ENCODE data around the gene CD52.
"Not testable (repeated sequence)": the region's sequence is repeated elsewhere in the genome, so short reads cannot be mapped to it uniquely, and the experiment has no call there.

The CD52 gene

DNA sequence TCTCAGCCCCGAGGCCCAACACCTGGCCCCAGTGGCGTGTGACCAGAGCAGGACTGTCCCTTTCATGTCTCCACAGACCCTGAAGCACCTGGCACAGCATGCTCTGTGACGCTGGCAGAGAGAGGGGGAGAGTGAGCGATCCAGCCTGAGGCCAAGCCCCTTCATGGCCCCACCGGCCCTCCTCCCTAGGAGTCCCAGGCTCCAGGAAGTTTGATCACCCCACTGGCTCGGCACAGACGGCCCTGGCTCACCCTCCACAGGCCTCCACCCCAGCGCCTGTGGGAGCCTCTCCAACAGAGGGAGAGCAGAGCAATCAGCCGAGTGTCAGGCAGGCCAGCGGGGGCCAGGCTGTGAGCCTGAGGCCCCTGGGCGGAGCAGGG is 26.9 kb upstream of the CD52 start:
- Histone ChIP-seq H3K36me3 (ENCODE audit: control insufficient read depth, insufficient read depth, low read length) (no peaks in the 10 kb centered on the region), H3K27ac (no peak overlapping the region), H3K9ac (no peak overlapping the region), H3K4me2 (ENCODE audit: low read length) (no peak overlapping the region), H3K4me1 (no peaks in the 10 kb centered on the region), H3K79me2 (no peaks in the 10 kb centered on the region), H3K4me3 (ENCODE audit: low read depth, low read length) (no peak overlapping the region), H2AFZ (no peak overlapping the region), H3K27me3 (ENCODE audit: control insufficient read depth, insufficient read depth, low read length) (no peaks in the 10 kb centered on the region), H3K9me3 (ENCODE audit: control insufficient read depth, low read length) (no peaks in the 10 kb centered on the region)
- TF ChIP-seq CTCF (IDR thresholded peaks at IDR 0.05), result no peak

DNA sequence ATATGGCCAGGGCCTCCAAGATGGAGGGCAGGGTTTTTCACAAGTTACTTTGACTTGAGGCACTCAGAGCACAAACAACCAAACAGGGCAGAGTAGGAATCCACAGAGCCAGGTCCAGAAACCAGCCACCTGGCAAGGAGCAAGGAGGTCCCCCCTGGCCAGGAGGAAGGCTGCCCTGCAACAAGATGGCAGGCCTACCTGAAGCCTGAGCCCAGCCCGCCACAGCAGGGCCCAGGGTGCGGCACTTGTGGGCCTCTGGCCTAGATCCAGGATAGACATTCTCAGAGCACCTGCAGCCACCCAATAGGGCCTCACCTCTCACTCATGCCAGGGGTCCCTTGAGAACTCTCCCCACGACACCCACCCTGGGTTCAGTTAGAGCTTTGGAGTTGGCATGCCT is 26.3 kb upstream of the CD52 start:
- no peak overlapping the region for H3K27ac ChIP-seq
- no peak overlapping the region for H3K4me3 ChIP-seq (ENCODE audit: low read depth, low read length)
- no peaks in the 10 kb centered on the region for H3K4me1 ChIP-seq
- TF ChIP-seq CTCF (IDR thresholded peaks at IDR 0.05), result no peak
- no peak overlapping the region for H3K4me2 ChIP-seq (ENCODE audit: low read length)
- H3K27me3 ChIP-seq (ENCODE audit: control insufficient read depth, insufficient read depth, low read length), result no peaks in the 10 kb centered on the region
- no peak overlapping the region for H3K9ac ChIP-seq
- H3K36me3 ChIP-seq (ENCODE audit: control insufficient read depth, insufficient read depth, low read length), result no peaks in the 10 kb centered on the region
- no peak overlapping the region for H2AFZ ChIP-seq
- no peaks in the 10 kb centered on the region for H3K79me2 ChIP-seq
- H3K9me3 ChIP-seq (ENCODE audit: control insufficient read depth, low read length), result no peaks in the 10 kb centered on the region

DNA sequence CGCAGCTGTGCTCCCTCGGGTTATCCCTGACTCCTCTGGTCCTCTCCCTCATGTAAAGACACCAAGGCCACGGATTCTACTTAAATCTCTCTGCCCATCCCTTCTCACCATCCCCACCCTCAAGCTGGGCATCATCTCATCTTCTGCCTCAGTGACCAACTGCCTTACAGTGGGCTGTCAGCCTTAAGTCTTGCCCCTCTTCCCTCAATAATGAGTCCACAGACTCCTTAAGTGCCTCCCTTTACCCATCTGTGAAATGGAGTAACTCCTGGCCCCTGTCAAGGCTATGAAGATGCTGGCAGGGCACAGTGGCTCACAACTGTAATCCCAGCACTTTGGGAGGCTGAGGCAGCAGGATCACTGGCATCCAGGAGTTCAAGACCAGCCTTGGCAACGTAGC is 25.8 kb upstream of the CD52 start:
- Histone ChIP-seq H3K4me2 (ENCODE audit: low read length) (no peak overlapping the region), H3K9me3 (ENCODE audit: control insufficient read depth, low read length) (no peaks in the 10 kb centered on the region), H3K4me1 (no peaks in the 10 kb centered on the region), H3K27me3 (ENCODE audit: control insufficient read depth, insufficient read depth, low read length) (no peaks in the 10 kb centered on the region), H3K27ac (no peak overlapping the region), H2AFZ (no peak overlapping the region), H3K79me2 (no peaks in the 10 kb centered on the region), H3K36me3 (ENCODE audit: control insufficient read depth, insufficient read depth, low read length) (no peaks in the 10 kb centered on the region), H3K4me3 (ENCODE audit: low read depth, low read length) (no peak overlapping the region), H3K9ac (no peak overlapping the region)
- TF ChIP-seq CTCF (IDR thresholded peaks at IDR 0.05), result no peak

- H3K4me2 ChIP-seq (ENCODE audit: low read length); H3K9ac ChIP-seq; H2AFZ ChIP-seq; H3K4me1 ChIP-seq; H3K36me3 ChIP-seq (ENCODE audit: control insufficient read depth, insufficient read depth, low read length); H3K27me3 ChIP-seq (ENCODE audit: control insufficient read depth, insufficient read depth, low read length); H3K79me2 ChIP-seq; H3K4me3 ChIP-seq (ENCODE audit: low read depth, low read length); H3K27ac ChIP-seq; H3K9me3 ChIP-seq (ENCODE audit: control insufficient read depth, low read length): not testable (repeated sequence)
Measured at GRCh38 chr1:26292735-26293134, 25.0 kb upstream of the CD52 start.

GRCh38 chr1:26293911-26294463 is 23.8 kb upstream of the CD52 start:
- H3K79me2 ChIP-seq, result no peaks in the 10 kb centered on the region
- H3K4me1 ChIP-seq, result no peaks in the 10 kb centered on the region
- no peaks in the 10 kb centered on the region for H3K9me3 ChIP-seq (ENCODE audit: control insufficient read depth, low read length)
- H3K36me3 ChIP-seq (ENCODE audit: control insufficient read depth, insufficient read depth, low read length), result no peaks in the 10 kb centered on the region
- H3K27ac ChIP-seq, result no peak overlapping the region
- no peak for TF ChIP-seq CTCF (IDR thresholded peaks at IDR 0.05)
- H3K9ac ChIP-seq, result no peak overlapping the region
- H3K27me3 ChIP-seq (ENCODE audit: control insufficient read depth, insufficient read depth, low read length), result no peaks in the 10 kb centered on the region
- no peak overlapping the region for H3K4me3 ChIP-seq (ENCODE audit: low read depth, low read length)
- H2AFZ ChIP-seq, result no peak overlapping the region
- H3K4me2 ChIP-seq (ENCODE audit: low read length), result no peak overlapping the region
